Fibroblast of lung (primary cell): ENCODE data around the gene CLEC4E. TPM values are rescaled to one million over a fixed set of nuclear protein-coding genes. Genes with fewer than 3 reads are reported as not detected.
"Not testable (repeated sequence)": the region's sequence is repeated elsewhere in the genome, so short reads cannot be mapped to it uniquely, and the experiment has no call there.

Experiments
- DNase-seq, 2 donors: peaks; one replicate each; pipeline versions ENCODE4 v3.0.0 to v3.0.0-alpha.2; 2010; ENCODE audit warnings: low read depth in 2 of 2
- H2AFZ ChIP-seq: 2 replicates; pipeline ENCODE4 v1.5.1; 2012; ENCODE audit warnings: low read length, control low read depth, inconsistent platforms
- H3K27ac ChIP-seq: 2 replicates; pipeline ENCODE4 v1.5.1; 2011; ENCODE audit warnings: low read length, control low read depth; ENCODE audit not compliant: insufficient read depth
- H3K27me3 ChIP-seq: 2 replicates; pipeline ENCODE4 v1.5.1; 2011; ENCODE audit warnings: mild to moderate bottlenecking, low read length; ENCODE audit not compliant: control insufficient read depth, insufficient read depth
- H3K36me3 ChIP-seq: 2 replicates; pipeline ENCODE4 v1.5.1; 2011; ENCODE audit warnings: low read length; ENCODE audit not compliant: control insufficient read depth, insufficient read depth
- H3K4me1 ChIP-seq: 2 replicates; pipeline ENCODE4 v1.5.1; 2011; ENCODE audit warnings: low read length; ENCODE audit not compliant: control insufficient read depth, insufficient read depth; ENCODE audit errors: extremely low read depth
- H3K4me2 ChIP-seq: 2 replicates; pipeline ENCODE4 v1.5.1; 2011; ENCODE audit warnings: low read length, control low read depth; ENCODE audit not compliant: insufficient read depth; ENCODE audit errors: extremely low read depth
- H3K4me3 ChIP-seq, 4 experiments: fragments of 200-600 bp in 1 of 4; sonication (generic) in 1 of 4; replicated peaks in 1 of 4; 2 replicates each; pipeline ENCODE4 v1.5.1; 2011 to 2016; ENCODE audit warnings: low read length in 4 of 4, low read depth in 3 of 4, mild to moderate bottlenecking in 3 of 4, control low read depth in 2 of 4, inconsistent platforms in 1 of 4, mixed read lengths in 1 of 4; ENCODE audit not compliant: insufficient read depth in 1 of 4; ENCODE audit errors: control extremely low read depth in 1 of 4
- H3K79me2 ChIP-seq: 2 replicates; pipeline ENCODE4 v1.5.1; 2012; ENCODE audit warnings: mild to moderate bottlenecking, low read length, inconsistent platforms; ENCODE audit not compliant: control insufficient read depth, insufficient read depth
- H3K9ac ChIP-seq: 2 replicates; pipeline ENCODE4 v1.5.1; 2011; ENCODE audit warnings: mild to moderate bottlenecking, low read length, control low read depth; ENCODE audit not compliant: insufficient read depth
- H3K9me3 ChIP-seq: 2 replicates; pipeline ENCODE4 v1.5.1; 2012; ENCODE audit warnings: low read depth, low read length; ENCODE audit not compliant: control insufficient read depth, insufficient read depth
- H4K20me1 ChIP-seq: 2 replicates; pipeline ENCODE4 v1.5.1; 2011; ENCODE audit warnings: low read length; ENCODE audit not compliant: control insufficient read depth, insufficient read depth; ENCODE audit errors: extremely low read depth
- EZH2 ChIP-seq: IDR thresholded peaks from 2 replicates; pipeline ENCODE4 v1.5.1; 2012; ENCODE audit warnings: low read length, control low read depth, mild to moderate bottlenecking; ENCODE audit errors: missing control alignments
- polyA plus RNA-seq, 2 donors: library from polyadenylated mRNA; depleted of rRNA in 1 of 2; stranded (reverse) in 1 of 2; unstranded in 1 of 2; fragments of >200 nt; gene quantifications; 2 replicates each; pipeline ENCODE4 v1.2.1, GENCODE V29; 2011 to 2012; ENCODE audit warnings: missing spikeins in 1 of 2
- total RNA-seq: library from RNA; depleted of rRNA; stranded (reverse); fragments of >200 nt; gene quantifications from 2 replicates; pipeline ENCODE4 v1.2.1, GENCODE V29; 2014
- TF ChIP-seq, protein P1 (sequence below), 2 donors: IDR thresholded peaks in 1 of 2; conservative IDR thresholded peaks in 1 of 2; 1 replicate in 1 of 2; 2 replicates in 1 of 2; pipeline ENCODE4 v1.5.1; 2011 to 2012; ENCODE audit warnings: low read length in 2 of 2, control low read depth in 1 of 2, inconsistent platforms in 1 of 2, low read depth in 1 of 2, mild to moderate bottlenecking in 1 of 2

The CLEC4E gene
- total and polyA plus RNA-seq, 2 donors (not counting 1 experiment from before 2014, with no cell fraction given) = not detected

GRCh38 chr12:8501720-8502119 lies 39.0 kb downstream of the CLEC4E start:
- H3K36me3 ChIP-seq = no peaks in the 10 kb centered on the region
- no peaks in the 10 kb centered on the region for H4K20me1 ChIP-seq
- no peak overlapping the region for H2AFZ ChIP-seq
- TF ChIP-seq, protein P1, sequence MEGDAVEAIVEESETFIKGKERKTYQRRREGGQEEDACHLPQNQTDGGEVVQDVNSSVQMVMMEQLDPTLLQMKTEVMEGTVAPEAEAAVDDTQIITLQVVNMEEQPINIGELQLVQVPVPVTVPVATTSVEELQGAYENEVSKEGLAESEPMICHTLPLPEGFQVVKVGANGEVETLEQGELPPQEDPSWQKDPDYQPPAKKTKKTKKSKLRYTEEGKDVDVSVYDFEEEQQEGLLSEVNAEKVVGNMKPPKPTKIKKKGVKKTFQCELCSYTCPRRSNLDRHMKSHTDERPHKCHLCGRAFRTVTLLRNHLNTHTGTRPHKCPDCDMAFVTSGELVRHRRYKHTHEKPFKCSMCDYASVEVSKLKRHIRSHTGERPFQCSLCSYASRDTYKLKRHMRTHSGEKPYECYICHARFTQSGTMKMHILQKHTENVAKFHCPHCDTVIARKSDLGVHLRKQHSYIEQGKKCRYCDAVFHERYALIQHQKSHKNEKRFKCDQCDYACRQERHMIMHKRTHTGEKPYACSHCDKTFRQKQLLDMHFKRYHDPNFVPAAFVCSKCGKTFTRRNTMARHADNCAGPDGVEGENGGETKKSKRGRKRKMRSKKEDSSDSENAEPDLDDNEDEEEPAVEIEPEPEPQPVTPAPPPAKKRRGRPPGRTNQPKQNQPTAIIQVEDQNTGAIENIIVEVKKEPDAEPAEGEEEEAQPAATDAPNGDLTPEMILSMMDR (conservative IDR thresholded peaks at IDR 0.05 in 1 of 2, IDR thresholded peaks at IDR 0.05 in 1 of 2; ENCODE audit: low read depth in 1 of 2, low read length in 2 of 2) = no peak
- TF ChIP-seq EZH2 = no peak
- H3K4me3 ChIP-seq = no peak overlapping the region
- no peaks in the 10 kb centered on the region for H3K9me3 ChIP-seq
- no peak for DNase-seq
- no peaks in the 10 kb centered on the region for H3K4me1 ChIP-seq
- H3K27ac ChIP-seq = no peak overlapping the region
- H3K9ac ChIP-seq = no peak overlapping the region
- no peaks in the 10 kb centered on the region for H3K27me3 ChIP-seq
- H3K79me2 ChIP-seq = no peaks in the 10 kb centered on the region
- H3K4me2 ChIP-seq = no peak overlapping the region

DNA sequence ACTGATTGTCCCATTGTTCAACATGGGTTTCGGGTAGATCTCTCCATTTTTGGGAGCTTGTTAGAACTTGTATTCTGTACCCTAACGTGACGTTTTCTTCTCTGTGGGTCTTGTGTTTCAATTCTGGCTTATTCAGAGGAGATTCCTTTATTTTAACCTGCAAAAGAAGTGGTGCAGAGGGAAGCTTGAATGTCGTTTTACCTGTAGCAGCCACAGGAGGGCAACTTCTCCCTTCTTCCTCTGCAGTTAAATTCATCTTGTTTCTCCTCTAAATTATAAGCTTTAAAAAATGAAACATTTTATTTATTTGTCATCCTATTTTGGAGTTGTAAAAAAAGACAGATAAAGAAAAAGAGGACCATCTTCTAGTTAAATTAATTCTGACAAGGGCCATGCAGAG lies 41.1 kb downstream of the CLEC4E start:
- no peaks in the 10 kb centered on the region for H3K36me3 ChIP-seq
- no peaks in the 10 kb centered on the region for H3K4me1 ChIP-seq
- no peaks in the 10 kb centered on the region for H4K20me1 ChIP-seq
- no peak overlapping the region for H3K4me3 ChIP-seq
- H3K27ac ChIP-seq = no peak overlapping the region
- no peaks in the 10 kb centered on the region for H3K9me3 ChIP-seq
- H2AFZ ChIP-seq = no peak overlapping the region
- H3K27me3 ChIP-seq = no peaks in the 10 kb centered on the region
- DNase-seq = no peak
- no peaks in the 10 kb centered on the region for H3K79me2 ChIP-seq
- no peak overlapping the region for H3K4me2 ChIP-seq
- no peak overlapping the region for H3K9ac ChIP-seq
- no peak for TF ChIP-seq EZH2
- TF ChIP-seq, protein P1 (conservative IDR thresholded peaks at IDR 0.05 in 1 of 2, IDR thresholded peaks at IDR 0.05 in 1 of 2; ENCODE audit: low read depth in 1 of 2, low read length in 2 of 2) = no peak

DNA sequence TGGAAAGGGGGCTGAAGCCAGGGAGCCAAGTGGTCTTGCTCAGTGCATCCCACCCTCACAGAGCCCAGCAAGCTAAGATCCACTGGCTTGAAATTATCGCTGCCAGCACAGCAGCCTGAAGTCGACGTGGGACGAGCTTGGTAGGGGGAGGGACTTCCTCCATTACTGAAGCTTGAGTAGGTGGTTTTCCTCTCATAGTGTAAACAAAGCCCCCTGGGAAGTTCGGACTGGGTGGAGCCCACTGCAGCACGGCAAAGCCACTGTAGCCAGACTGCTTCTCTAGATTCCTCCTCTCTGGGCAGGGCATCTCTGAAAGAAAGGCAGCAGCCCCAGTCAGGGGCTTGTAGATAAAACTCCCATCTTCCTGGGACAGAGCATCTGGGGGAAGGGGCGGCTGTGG lies 44.6 kb downstream of the CLEC4E start:
- not testable (repeated sequence) for H3K79me2 ChIP-seq, DNase-seq, H3K27ac ChIP-seq, H3K36me3 ChIP-seq, H3K4me2 ChIP-seq, H3K4me3 ChIP-seq, H3K4me1 ChIP-seq, H3K27me3 ChIP-seq, H4K20me1 ChIP-seq, H3K9me3 ChIP-seq, H3K9ac ChIP-seq, H2AFZ ChIP-seq

DNA sequence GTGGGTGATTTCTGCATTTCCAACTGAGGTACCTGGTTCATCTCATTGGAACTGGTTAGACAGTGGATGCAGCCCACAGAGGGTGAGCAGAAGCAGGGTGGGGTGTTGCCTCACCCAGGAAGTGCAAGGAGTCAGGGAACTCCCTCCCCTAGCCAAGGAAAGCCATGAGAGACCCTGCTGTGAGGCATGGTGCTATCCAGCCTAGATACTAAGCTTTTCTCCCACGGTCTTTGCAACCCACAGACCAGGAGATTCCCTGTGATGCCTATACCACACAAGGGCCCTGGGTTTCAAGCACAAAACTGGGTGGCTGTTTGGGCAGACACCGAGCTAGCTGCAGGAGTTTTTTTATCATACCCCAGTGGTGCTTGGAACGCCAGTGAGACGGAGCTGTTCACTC lies 45.0 kb downstream of the CLEC4E start:
- not testable (repeated sequence) for H2AFZ ChIP-seq, H3K36me3 ChIP-seq, H3K79me2 ChIP-seq, H3K4me1 ChIP-seq, H3K27ac ChIP-seq, H3K4me2 ChIP-seq, H3K4me3 ChIP-seq, H3K27me3 ChIP-seq, H4K20me1 ChIP-seq, H3K9ac ChIP-seq, DNase-seq, H3K9me3 ChIP-seq
